Thymus (tissue), 11 donors: ENCODE measurements around the gene PTTG1IP2. TPM values are rescaled to one million over a fixed set of nuclear protein-coding genes. Genes with fewer than 3 reads are reported as not detected.
"Not testable (repeated sequence)": the region's sequence is repeated elsewhere in the genome, so short reads cannot be mapped to it uniquely, and the experiment has no call there.

Experiments
- DNase-seq, 9 donors: peaks; one replicate each; pipeline ENCODE4 v3.0.0-alpha.2; 2013; ENCODE audit warnings: low spot score in 9 of 9, low read depth in 6 of 9, missing footprints in 1 of 9
- H3K27ac ChIP-seq, 2 donors: one replicate each; pipeline ENCODE4 v1.5.1; 2013; ENCODE audit warnings: control low read depth in 1 of 2, low read depth in 1 of 2, low read length in 1 of 2, mild to moderate bottlenecking in 1 of 2, moderate library complexity in 1 of 2
- H3K27me3 ChIP-seq, 2 donors: one replicate each; pipeline ENCODE4 v1.5.1; 2013; ENCODE audit warnings: low read length in 1 of 2; ENCODE audit not compliant: control insufficient read depth in 2 of 2, insufficient read depth in 1 of 2
- H3K36me3 ChIP-seq, 2 donors: one replicate each; pipeline ENCODE4 v1.5.1; 2013; ENCODE audit warnings: low read length in 1 of 2, mild to moderate bottlenecking in 1 of 2, moderate library complexity in 1 of 2; ENCODE audit not compliant: control insufficient read depth in 2 of 2, insufficient read depth in 2 of 2
- H3K4me1 ChIP-seq, 2 donors: one replicate each; pipeline ENCODE4 v1.5.1; 2013; ENCODE audit warnings: low read length in 2 of 2; ENCODE audit not compliant: control insufficient read depth in 2 of 2, insufficient read depth in 2 of 2
- H3K4me3 ChIP-seq, 2 donors: one replicate each; pipeline ENCODE4 v1.5.1; 2013; ENCODE audit warnings: low read length in 2 of 2, control low read depth in 1 of 2, mild to moderate bottlenecking in 1 of 2
- H3K9me3 ChIP-seq, 2 donors: one replicate each; pipeline ENCODE4 v1.5.1; 2013; ENCODE audit warnings: low read length in 1 of 2, mild to moderate bottlenecking in 1 of 2; ENCODE audit not compliant: control insufficient read depth in 2 of 2, insufficient read depth in 1 of 2
- WGBS: extraction: QIAGEN DNeasy Blood & Tissue Kit; methylation state at CpG from one replicate; pipeline ENCODE4 v1.1.7; 2013; 5-methylcytosine and 5-hydroxymethylcytosine counted together
- polyA plus RNA-seq: library from polyadenylated mRNA; stranded (reverse); fragments of 200-250 nt; gene quantifications from one replicate; pipeline ENCODE4 v1.2.3, GENCODE V29; 2013
- total RNA-seq: library from RNA; stranded (reverse); fragments of 120-200 nt; gene quantifications from one replicate; pipeline ENCODE4 v1.2.4, GENCODE V29; 2013
- donor health status: healthy.

PTTG1IP2 gene
- total and polyA plus RNA-seq, 2 donors: not detected

DNA sequence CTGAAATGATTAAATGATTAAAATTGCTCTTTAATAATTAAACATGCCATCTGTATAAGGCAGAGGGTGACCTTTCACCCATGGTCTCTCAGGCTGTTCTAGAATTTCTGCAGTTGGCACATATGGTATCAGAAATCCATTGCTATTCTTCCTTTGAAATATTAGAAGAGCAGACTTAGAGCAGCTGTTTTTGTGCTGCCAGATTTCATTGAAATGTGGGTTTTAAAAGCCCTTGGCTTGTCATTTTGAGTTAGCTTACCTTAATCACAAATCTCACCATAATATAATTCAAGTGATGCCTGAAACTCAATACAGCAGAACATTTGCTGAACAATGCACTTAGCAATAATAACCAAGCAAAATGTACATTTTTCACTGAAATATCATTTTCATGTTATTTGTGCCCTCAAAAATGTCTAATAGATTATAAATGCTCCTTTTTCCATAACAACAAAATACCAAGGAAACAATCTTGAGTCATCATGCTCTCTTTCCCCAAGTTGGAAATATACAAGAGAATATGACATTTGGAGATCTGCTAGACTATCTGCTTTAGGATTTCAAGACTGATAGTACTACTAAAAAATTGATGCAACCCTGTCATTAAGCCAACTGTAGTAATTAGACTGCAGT, 16.1 kb upstream of the PTTG1IP2 start:
- Histone ChIP-seq H3K9me3 (no peaks in the 10 kb centered on the region), H3K4me3 (no peak overlapping the region), H3K36me3 (no peaks in the 10 kb centered on the region), H3K27ac (no peak overlapping the region), H3K27me3 (no peaks in the 10 kb centered on the region), H3K4me1 (no peaks in the 10 kb centered on the region)
- no peak for DNase-seq

DNA sequence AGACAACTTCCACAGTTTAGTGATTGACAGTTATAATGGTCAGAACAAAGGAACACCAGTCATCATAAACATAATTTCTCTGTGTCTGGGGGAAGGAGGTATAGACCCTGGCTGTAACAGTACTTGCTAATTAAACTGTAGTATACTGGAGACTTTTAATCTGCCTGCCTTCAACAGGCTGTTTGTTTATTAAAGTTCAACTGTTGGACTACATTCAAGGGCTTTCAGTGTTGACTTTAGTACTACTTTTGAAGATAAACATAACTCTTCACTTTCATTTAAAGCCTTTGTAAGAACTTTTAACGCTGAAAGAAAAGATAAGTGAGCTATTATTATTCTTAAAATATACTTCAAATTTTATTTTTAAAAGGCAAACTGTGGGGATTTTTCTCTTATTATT, 15.5 kb upstream of the PTTG1IP2 start:
- Histone ChIP-seq H3K36me3 (no peaks in the 10 kb centered on the region), H3K4me1 (no peaks in the 10 kb centered on the region), H3K4me3 (no peak overlapping the region), H3K27me3 (no peaks in the 10 kb centered on the region), H3K27ac (no peak overlapping the region), H3K9me3 (no peaks in the 10 kb centered on the region)
- no peak for DNase-seq
- WGBS: 94% methylated on average over 1 of the region's 1 CpG

DNA sequence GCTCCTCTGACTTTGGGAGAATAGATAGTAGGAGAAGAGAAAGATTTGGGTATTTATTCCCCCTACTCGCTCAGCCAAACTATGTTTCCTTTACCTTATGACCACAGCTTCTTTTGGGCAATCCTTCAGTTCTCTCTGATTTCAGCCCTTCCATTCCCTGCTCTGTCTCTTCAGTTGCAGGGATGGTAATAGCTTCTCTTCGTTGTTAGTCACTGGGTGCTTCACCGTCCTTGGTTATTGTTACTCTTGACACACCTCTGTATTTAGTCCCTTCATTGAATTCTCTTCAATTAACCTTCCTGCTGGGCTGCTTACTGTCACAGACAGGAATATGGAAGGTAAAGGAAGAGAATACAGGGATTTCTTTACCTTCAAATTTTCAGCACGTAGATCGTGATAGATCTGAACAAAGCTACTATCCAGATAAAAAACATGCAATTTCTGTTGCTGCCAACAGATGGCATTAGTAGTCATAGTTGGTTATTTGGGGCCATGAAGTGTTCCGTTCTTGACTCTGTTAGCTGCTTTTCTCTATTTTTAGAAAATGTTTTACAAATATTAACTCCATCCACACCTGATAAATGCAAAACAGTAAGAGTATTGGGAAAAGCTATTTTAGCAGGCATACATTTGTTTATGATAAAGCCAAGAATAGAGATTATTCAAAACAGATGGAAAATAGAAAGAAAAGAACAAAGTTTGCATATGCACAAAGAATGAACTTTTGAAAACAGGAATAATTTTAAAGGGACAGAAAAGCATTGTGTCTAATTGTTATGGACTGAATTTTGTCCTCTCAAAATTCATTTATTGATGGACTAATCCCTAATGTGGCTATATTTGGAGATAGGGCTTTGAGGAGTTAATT, 14.0 kb upstream of the PTTG1IP2 start:
- no peaks in the 10 kb centered on the region for H3K27me3 ChIP-seq
- H3K36me3 ChIP-seq: no peaks in the 10 kb centered on the region
- H3K4me3 ChIP-seq: no peak overlapping the region
- H3K9me3 ChIP-seq: no peaks in the 10 kb centered on the region
- no peak overlapping the region for H3K27ac ChIP-seq
- peak in 4 of 9 donors; percentile 4 to 34 (median 14) for DNase-seq
- no peaks in the 10 kb centered on the region for H3K4me1 ChIP-seq
- WGBS: 39% methylated on average over 6 of the region's 6 CpGs

DNA sequence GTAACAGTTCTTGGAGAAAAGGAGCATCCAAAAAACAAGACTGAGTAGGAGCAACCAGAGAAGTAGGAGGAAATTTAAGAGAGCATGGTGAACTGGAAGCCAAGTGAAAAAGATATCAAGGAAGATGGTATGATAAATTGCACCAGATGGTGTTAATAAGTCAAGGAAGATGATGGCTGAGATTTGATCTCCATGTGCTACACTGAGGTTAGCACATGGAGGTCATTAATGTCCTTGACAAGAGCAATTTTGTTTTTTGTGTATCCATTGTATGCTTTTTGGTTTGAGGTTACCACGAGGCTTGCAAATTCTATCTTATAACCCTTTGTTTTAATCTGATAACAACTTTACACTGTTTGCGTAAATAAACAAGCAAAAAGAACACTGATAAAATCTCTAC, 11.3 kb upstream of the PTTG1IP2 start:
- no peak overlapping the region for H3K27ac ChIP-seq
- H3K4me3 ChIP-seq: no peak overlapping the region
- H3K4me1 ChIP-seq: no peaks in the 10 kb centered on the region
- H3K36me3 ChIP-seq: no peaks in the 10 kb centered on the region
- H3K9me3 ChIP-seq: no peaks in the 10 kb centered on the region
- no peaks in the 10 kb centered on the region for H3K27me3 ChIP-seq
- 83% methylated on average over 2 of the region's 2 CpGs for WGBS
- no peak for DNase-seq

DNA sequence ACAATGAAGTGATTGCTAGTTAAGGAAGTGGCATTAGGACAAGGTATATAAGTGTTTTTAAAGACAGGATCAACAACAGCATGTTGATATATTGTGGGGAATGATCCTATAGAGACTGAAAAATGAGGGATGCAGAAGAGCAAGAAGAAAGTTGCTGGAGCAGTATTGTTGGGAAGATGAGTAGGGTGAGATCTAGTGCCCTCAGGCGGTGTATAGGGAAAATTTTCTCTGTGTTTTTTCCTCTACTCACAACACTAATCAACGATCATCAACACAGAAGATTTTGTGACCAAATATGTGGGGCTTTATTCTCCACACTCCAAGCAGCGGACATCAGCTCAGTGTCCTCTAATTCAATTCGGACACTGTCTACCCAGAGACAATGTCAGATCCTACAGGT, 9.6 kb upstream of the PTTG1IP2 start:
- H3K27me3 ChIP-seq: no peaks in the 10 kb centered on the region
- WGBS: 88% methylated on average over 4 of the region's 4 CpGs
- peaks cover 0 to 6% of the 10 kb centered on the region in 2 donors for H3K9me3 ChIP-seq
- H3K36me3 ChIP-seq: no peaks in the 10 kb centered on the region
- no peak overlapping the region for H3K27ac ChIP-seq
- no peak overlapping the region for H3K4me3 ChIP-seq
- no peaks in the 10 kb centered on the region for H3K4me1 ChIP-seq
- DNase-seq: no peak

DNA sequence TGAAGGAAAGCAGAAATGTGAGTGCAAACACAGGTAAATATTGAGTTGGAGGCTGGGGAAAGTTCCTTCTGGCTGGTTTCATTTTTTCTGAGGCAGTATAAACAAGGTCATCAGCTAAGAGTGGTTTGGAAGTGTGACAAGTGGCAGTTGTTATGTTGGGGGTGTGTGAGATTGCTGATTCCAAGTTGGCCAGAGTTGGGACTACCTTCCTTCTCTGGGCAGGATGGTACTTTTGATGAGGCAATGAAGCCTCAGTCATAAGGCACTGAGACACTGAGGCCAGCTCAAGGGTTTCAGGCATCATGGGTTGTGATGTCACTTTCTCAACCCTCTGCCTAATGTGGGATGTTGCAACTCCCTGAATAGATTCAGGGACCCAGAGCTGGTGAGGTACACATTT, 8.2 kb upstream of the PTTG1IP2 start:
- no peaks in the 10 kb centered on the region for H3K4me1 ChIP-seq
- peak in 1 of 9 donors; percentile 15 for DNase-seq
- no peak overlapping the region for H3K27ac ChIP-seq
- H3K9me3 ChIP-seq: peaks cover 0 to 6% of the 10 kb centered on the region in 2 donors
- H3K27me3 ChIP-seq: no peaks in the 10 kb centered on the region
- H3K4me3 ChIP-seq: no peak overlapping the region
- H3K36me3 ChIP-seq: no peaks in the 10 kb centered on the region

DNA sequence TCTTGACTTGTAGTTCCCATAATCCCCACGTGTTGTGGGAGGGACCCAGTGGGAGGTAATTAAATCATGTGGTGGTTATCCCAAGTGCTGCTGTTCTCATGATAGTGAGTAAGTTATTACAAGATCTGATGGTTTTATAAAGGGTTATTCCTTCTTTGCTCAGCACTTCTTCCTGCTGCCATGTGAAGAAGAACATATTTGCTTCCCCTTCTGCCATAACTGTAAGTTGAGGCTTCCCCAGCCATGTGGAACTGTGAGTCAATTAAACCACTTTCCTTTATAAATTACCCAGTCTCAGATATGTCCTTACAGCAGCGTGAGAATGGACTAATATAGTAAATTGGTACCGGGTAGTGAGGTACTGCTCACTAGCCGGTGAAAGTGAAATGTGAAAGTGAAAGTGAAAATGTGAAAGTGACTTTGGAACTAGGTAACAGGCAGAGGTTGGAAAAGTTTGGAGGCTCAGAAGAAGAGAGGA, 6.2 kb upstream of the PTTG1IP2 start:
- not testable (repeated sequence) for H3K27me3 ChIP-seq, H3K4me3 ChIP-seq, H3K36me3 ChIP-seq, H3K9me3 ChIP-seq, H3K4me1 ChIP-seq, DNase-seq, H3K27ac ChIP-seq
- 48% methylated on average over 4 of the region's 4 CpGs for WGBS

DNA sequence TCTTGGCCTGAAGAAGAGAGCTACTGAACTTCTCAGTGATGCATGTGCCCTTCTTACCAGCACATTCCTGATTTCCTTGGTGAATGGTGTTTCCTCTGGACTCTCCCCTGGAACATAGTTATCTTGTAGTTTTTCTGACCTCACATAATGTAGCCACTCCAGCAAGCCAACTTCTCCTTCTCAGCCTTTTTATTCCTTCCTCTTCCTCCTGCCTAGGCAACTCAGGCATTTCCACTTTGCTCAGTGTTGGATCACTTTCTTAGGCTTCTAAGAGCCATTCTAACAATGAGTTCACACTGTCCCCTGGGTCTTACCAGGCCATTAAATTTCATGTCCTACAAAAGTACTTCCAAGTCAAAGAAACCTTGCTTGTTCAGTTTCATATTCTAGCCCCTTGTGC, 3.6 kb upstream of the PTTG1IP2 start:
- Histone ChIP-seq H3K9me3 (peaks cover 0 to 6% of the 10 kb centered on the region in 2 donors), H3K4me1 (no peaks in the 10 kb centered on the region), H3K27me3 (no peaks in the 10 kb centered on the region), H3K4me3 (no peak overlapping the region), H3K36me3 (no peaks in the 10 kb centered on the region), H3K27ac (no peak overlapping the region)
- no peak for DNase-seq

DNA sequence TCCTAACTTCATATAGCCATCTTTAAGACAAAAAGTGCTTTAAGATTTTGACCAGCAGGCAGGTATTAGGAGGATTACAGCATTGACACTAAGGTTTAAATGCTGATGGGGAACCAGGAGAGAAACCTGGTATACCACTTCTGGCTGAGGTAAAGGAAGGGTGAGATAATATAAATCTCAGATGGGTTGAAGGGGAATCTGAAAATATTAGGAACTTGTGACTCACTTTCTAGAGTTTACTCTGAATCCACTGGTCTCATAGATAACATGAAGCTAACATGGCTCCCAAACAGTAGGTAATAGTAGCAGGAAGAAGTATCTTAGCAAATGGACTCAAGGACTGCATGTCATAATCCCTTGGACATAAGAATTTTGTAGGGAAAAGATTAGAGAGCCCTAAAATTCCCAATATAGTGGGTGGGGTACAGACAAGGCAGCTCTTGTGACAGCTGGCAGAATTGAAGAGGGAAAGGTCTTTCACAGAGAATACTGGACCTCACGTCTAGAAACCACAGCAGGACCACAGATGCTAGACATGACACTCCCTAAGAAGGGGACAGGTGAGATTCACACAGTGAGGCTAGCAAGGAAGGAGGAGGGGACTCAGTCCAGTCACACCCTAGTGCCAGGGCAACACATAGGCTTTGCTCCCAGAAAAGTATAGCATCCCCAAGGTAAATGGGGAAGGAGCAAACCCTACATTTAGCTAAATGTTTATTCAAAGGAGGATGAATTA, 3.5 kb downstream of the PTTG1IP2 start:
- no peaks in the 10 kb centered on the region for H3K4me1 ChIP-seq
- H3K27me3 ChIP-seq: no peaks in the 10 kb centered on the region
- 84% methylated on average over 1 of the region's 1 CpG for WGBS
- no peak for DNase-seq
- H3K27ac ChIP-seq: no peak overlapping the region
- H3K4me3 ChIP-seq: no peak overlapping the region
- H3K36me3 ChIP-seq: no peaks in the 10 kb centered on the region
- no peaks in the 10 kb centered on the region for H3K9me3 ChIP-seq
